ENCODE measurements around the gene NELFA.

The NELFA gene

DNA sequence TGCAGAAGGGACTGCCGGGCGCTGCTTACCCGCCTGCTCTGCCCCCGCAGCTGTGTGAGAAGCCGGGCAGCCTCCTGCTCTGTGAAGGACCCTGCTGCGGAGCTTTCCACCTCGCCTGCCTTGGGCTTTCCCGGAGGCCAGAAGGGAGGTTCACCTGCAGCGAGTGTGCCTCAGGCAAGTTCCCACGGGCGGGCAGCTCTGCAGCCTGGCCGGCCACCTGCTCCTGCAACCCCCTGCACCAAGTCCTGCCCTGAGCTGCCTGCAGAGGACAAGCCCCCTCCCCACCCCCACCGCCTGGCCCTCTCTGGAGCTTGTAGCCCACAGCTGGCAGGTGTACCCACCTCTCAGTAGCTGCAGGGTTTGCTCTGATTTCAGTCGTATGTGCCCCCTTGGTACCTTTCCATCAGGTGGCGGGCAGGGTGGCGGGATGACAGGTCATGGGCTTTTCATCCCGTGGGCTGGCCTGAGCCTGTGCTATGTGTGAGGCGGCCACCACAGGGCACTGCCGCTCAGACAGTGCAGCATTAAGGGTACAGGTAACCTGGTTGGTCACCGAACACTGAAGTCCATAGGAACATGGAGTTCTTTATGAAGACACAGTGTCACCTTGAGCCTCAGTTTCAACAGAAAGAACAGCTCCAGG lies 56.6 kb downstream of the NELFA start:
- TF ChIP-seq POLR2A (IDR thresholded peaks at IDR 0.05; ENCODE audit: low read depth, low read length), result no peak
- no peak for TF ChIP-seq TAF1 (IDR thresholded peaks at IDR 0.05; ENCODE audit: borderline replicate concordance, low read depth, low read length)
- no peak for TF ChIP-seq POLR2AphosphoS5 (IDR thresholded peaks at IDR 0.05; ENCODE audit: low read depth, low read length)
- DNase-seq (ENCODE audit: insufficient read length) (no peak), FAIRE-seq (no peak)

DNA sequence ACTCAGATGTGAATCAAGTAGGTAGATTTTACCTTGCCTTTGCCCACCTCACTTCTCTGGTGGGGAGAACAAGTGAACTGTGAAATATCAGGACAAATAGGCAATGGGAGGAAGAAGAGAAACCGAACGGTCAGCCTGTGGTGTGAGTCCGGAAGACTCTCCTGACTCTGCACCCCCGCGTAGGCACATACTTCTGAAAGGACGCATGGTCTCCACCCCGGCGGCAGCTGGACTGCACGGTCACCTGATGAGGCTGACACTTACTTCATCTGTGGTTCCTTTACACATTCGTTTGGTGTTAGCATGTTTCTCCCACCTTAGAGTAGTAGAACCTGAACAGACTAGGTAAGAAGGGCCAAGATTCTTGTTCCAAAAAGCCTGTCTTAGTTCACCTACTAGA lies 58.4 kb downstream of the NELFA start:
- TF ChIP-seq POLR2A (IDR thresholded peaks at IDR 0.05; ENCODE audit: low read depth, low read length) (no peak), POLR2AphosphoS5 (IDR thresholded peaks at IDR 0.05; ENCODE audit: low read depth, low read length) (no peak), TAF1 (IDR thresholded peaks at IDR 0.05; ENCODE audit: borderline replicate concordance, low read depth, low read length) (no peak)
- FAIRE-seq, result no peak
- DNase-seq (ENCODE audit: insufficient read length), result no peak

DNA sequence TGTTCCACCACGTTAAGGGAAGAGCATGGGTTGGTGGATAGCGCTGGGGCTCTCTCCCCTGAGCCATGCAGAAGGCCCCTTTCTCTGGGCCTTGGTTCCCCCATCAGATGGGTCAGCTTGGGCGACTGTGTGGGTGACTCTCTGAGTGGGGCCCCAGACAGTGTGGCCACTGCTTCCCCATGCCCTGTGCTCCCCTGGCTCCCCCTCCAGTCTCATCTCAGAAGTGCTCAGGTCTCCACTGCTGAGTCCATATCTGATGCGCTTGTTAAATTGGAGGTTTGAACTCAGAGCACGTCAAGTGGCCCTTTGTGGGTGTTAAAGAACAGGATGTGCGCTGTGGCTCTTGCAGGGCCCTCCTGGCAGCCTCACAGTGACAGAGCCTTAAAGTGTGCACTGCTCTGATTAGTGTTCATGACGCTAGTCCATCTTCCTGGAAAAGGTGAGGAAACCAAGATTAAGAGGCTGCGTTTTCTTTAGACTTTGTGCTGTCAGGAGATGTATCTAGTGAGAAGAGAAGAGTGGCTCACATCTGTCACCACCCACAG lies 59.8 kb downstream of the NELFA start:
- TF ChIP-seq POLR2AphosphoS5 (IDR thresholded peaks at IDR 0.05; ENCODE audit: low read depth, low read length) (no peak), TAF1 (IDR thresholded peaks at IDR 0.05; ENCODE audit: borderline replicate concordance, low read depth, low read length) (no peak), POLR2A (IDR thresholded peaks at IDR 0.05; ENCODE audit: low read depth, low read length) (no peak)
- no peak for FAIRE-seq
- no peak for DNase-seq (ENCODE audit: insufficient read length)

- TF ChIP-seq POLR2AphosphoS5 (IDR thresholded peaks at IDR 0.05; ENCODE audit: low read depth, low read length) (no peak), TAF1 (IDR thresholded peaks at IDR 0.05; ENCODE audit: borderline replicate concordance, low read depth, low read length) (no peak), POLR2A (IDR thresholded peaks at IDR 0.05; ENCODE audit: low read depth, low read length) (no peak)
- DNase-seq (ENCODE audit: insufficient read length) (no peak), FAIRE-seq (no peak)
Measured at GRCh38 chr4:1948232-1948631, 60.5 kb downstream of the NELFA start.

DNA sequence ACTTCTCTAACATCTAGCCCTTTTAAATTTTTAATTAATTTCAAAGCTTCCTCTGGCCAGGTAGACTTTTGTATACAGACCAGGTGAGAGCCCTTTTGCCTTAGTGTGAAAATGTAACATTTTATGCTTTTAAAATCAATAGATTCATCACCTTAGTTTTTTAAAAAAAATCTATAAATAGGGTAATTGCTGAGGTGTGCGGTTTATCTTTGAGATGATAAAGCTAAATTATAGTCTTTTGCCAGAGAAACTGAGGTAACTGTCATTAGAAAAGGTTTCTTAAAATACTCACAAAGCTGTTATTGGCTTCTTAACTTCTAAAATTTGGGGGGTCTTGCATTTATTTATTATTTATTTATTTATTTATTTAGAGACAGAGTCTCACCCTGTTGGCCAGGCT lies 62.9 kb downstream of the NELFA start:
- FAIRE-seq (no peak), DNase-seq (ENCODE audit: insufficient read length) (no peak)
- TF ChIP-seq POLR2A (IDR thresholded peaks at IDR 0.05; ENCODE audit: low read depth, low read length), result no peak
- no peak for TF ChIP-seq TAF1 (IDR thresholded peaks at IDR 0.05; ENCODE audit: borderline replicate concordance, low read depth, low read length)
- no peak for TF ChIP-seq POLR2AphosphoS5 (IDR thresholded peaks at IDR 0.05; ENCODE audit: low read depth, low read length)

GRCh38 chr4:1945124-1945895 lies 63.5 kb downstream of the NELFA start:
- DNase-seq (ENCODE audit: insufficient read length) (no peak), FAIRE-seq (no peak)
- TF ChIP-seq POLR2AphosphoS5 (IDR thresholded peaks at IDR 0.05; ENCODE audit: low read depth, low read length), result no peak
- TF ChIP-seq TAF1 (IDR thresholded peaks at IDR 0.05; ENCODE audit: borderline replicate concordance, low read depth, low read length), result no peak
- TF ChIP-seq POLR2A (IDR thresholded peaks at IDR 0.05; ENCODE audit: low read depth, low read length), result no peak

DNA sequence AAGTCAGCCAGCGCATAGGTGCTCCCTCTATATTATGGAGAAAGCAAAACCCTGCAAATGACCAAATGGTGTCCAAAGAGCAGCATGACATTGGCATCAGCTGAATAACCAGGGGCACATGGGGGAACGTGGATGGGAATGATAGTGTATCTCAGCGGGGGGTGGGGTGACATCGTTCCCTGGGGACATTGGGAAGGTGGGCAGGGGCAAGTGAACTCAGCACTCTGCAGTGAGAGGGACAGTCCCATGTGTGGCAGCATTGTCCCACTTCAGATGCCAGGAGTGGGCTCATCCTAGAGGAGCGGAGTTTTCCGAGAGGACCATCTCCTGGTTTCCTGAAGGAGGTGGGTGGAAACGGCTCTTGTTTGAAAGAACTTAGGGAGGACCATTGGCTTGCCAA lies 64.8 kb downstream of the NELFA start:
- TF ChIP-seq POLR2AphosphoS5 (IDR thresholded peaks at IDR 0.05; ENCODE audit: low read depth, low read length) (no peak), POLR2A (IDR thresholded peaks at IDR 0.05; ENCODE audit: low read depth, low read length) (no peak), TAF1 (IDR thresholded peaks at IDR 0.05; ENCODE audit: borderline replicate concordance, low read depth, low read length) (no peak)
- FAIRE-seq, result no peak
- DNase-seq (ENCODE audit: insufficient read length), result no peak

DNA sequence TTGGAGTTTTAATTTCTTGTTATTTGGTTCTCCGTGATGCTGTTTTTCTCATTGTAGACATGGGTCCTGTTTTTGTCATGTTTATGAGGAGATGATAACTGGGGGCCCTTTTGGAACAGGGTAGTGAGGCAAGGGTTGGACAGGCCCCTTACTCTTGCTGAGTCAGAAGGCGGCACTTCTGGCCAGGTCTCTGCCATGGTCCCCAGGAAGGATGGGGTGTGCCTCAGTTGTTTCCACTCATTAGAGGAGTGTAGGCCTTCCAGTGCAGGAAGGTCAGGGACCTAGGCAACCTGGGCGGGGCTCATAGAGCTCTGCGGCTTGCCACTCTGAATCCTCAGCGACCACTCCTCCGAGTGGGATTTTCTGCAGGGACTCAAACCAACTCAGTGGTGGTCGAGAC lies 68.2 kb downstream of the NELFA start:
- no peak for FAIRE-seq
- TF ChIP-seq TAF1 (IDR thresholded peaks at IDR 0.05; ENCODE audit: borderline replicate concordance, low read depth, low read length) (no peak), POLR2A (IDR thresholded peaks at IDR 0.05; ENCODE audit: low read depth, low read length) (no peak), POLR2AphosphoS5 (IDR thresholded peaks at IDR 0.05; ENCODE audit: low read depth, low read length) (no peak)
- no peak for DNase-seq (ENCODE audit: insufficient read length)

GRCh38 chr4:1939664-1940509 lies 68.9 kb downstream of the NELFA start:
- TF ChIP-seq POLR2AphosphoS5 (IDR thresholded peaks at IDR 0.05; ENCODE audit: low read depth, low read length) (no peak), TAF1 (IDR thresholded peaks at IDR 0.05; ENCODE audit: borderline replicate concordance, low read depth, low read length) (no peak), POLR2A (IDR thresholded peaks at IDR 0.05; ENCODE audit: low read depth, low read length) (no peak)
- DNase-seq (ENCODE audit: insufficient read length) (no peak), FAIRE-seq (no peak)

GRCh38 chr4:1938027-1938426 lies 70.7 kb downstream of the NELFA start:
- no peak for DNase-seq (ENCODE audit: insufficient read length)
- no peak for FAIRE-seq
- TF ChIP-seq POLR2AphosphoS5 (IDR thresholded peaks at IDR 0.05; ENCODE audit: low read depth, low read length) (no peak), POLR2A (IDR thresholded peaks at IDR 0.05; ENCODE audit: low read depth, low read length) (no peak), TAF1 (IDR thresholded peaks at IDR 0.05; ENCODE audit: borderline replicate concordance, low read depth, low read length) (no peak)

- no peak for FAIRE-seq
- TF ChIP-seq POLR2A (IDR thresholded peaks at IDR 0.05; ENCODE audit: low read depth, low read length), result no peak
- TF ChIP-seq POLR2AphosphoS5 (IDR thresholded peaks at IDR 0.05; ENCODE audit: low read depth, low read length), result no peak
- no peak for TF ChIP-seq TAF1 (IDR thresholded peaks at IDR 0.05; ENCODE audit: borderline replicate concordance, low read depth, low read length)
- no peak for DNase-seq (ENCODE audit: insufficient read length)
Measured at GRCh38 chr4:1937550-1937949, 71.2 kb downstream of the NELFA start.
